HG03103 (cell line): ENCODE results near the gene EML6.
"Not testable (repeated sequence)": the region's sequence is repeated elsewhere in the genome, so short reads cannot be mapped to it uniquely, and the experiment has no call there.

ENCODE experiments used
- ATAC-seq: cut with Tn5 transposase; IDR thresholded peaks from one replicate; pipeline ENCODE4 v1.9.1; 2021; ENCODE audit warnings: low read depth; ENCODE audit not compliant: unreplicated experiment

The EML6 gene

DNA sequence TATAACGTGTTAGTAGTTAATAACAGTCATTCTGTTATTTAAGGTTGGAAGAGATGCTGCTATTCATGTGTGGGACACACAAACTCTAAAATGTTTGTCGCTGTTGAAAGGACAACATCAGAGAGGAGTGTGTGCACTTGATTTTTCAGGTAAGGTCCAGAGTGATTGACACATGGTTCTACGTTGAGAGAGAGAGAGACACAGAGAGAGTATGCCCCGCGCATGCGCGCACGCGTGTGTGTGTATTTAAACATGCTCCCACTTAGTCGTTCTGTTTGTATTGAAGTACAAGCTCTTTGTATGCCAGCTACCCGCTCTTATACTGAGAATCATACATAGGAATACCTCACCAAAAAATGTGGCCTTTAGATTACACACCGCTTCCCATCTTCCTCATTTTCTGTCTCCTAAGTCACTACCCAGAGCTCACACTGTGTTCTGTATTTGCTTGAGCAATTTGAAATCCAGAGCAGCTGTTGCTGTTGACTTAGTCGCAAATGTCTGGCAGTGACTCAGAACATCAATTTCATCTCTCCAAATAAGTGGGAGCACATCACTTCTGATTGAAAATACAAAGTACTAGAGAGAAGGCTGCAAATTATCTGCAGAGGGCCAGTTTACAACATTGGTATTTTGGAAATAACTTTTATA lies 148.1 kb downstream of the EML6 start:
- no peak for ATAC-seq

DNA sequence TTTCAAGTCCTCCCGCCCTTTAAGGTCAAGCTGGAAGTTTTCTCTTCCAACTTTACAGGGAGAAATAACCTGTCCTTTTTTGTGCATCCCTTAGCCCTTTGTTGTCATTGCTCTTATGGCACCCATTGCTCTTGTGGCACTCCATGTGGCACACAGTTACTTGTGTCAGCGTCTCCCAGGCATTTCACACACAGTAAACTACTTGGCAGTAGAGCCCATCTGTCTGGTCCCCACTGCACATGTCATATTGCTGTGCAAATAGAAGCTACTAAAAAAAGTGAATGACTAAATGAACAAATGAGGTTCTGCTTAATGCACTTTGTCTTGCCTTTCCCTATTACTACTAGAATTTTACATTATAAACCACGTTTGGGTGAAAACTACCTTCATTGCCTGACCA lies 149.3 kb downstream of the EML6 start:
- no peak for ATAC-seq

DNA sequence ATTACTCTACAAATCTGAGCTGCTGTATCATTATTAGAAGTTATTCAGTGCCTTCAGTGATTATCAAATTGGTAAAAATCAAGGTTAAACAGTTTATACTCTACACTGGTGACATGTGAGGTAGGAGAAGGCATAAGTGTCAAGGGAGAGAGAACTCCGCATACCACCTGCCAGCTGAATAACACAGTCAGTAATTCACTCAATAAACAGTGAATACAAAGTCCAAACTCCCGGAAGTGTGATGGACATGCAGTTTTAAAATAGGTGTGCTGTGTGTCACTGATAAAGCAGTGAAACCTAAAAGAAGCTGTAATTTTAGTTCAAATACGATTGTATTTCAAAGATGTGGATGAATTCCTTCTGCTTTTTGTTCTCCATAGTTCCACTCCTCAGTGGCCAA lies 149.8 kb downstream of the EML6 start:
- not testable (repeated sequence) for ATAC-seq

DNA sequence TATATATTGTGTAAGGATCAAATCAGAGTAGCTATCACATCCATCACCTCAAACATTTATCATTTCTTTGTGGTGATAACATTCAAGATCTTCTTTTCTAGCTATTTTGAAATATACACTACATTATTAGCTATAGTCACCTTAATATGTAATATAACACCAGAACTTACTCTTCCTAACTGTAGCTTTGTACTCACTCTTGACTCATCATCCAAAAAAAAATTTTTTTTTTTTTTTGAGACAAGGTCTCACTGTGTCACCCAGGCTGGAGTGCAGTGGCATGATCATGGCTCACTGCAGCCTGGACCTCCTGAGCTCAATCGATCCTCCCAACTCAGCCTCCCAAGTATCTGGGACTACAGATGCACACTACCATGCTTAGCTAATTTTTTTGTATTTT lies 153.3 kb downstream of the EML6 start:
- no peak for ATAC-seq

DNA sequence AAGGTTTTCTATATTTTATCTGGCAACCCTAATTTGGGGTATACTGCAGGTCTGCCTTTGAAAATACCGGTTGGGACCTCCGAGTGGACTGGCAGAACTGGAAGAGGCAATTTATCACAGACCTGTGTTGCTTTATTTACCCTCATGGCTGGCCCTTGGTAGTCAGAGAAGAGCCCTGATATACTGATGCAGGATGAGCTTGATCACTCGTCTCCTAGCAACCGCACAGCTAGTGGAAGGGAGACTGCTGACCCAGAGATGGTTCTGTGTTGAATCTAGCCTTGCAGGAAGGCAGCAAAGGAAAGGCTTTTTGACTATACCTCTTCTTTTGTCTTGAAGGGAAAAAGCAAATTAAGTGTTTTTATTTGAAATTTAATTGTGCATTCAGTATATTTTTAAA lies 154.7 kb downstream of the EML6 start:
- no peak for ATAC-seq

GRCh38 chr2:54879032-54879431 lies 155.6 kb downstream of the EML6 start:
- ATAC-seq, result no peak

GRCh38 chr2:54879598-54880332 lies 156.3 kb downstream of the EML6 start:
- ATAC-seq, result no peak

GRCh38 chr2:54880428-54880827 lies 157.0 kb downstream of the EML6 start:
- no peak for ATAC-seq

- ATAC-seq, result no peak
These were observed 158.3 kb downstream of the EML6 start for GRCh38 chr2:54881759-54882158.

GRCh38 chr2:54885891-54886290 lies 162.4 kb downstream of the EML6 start:
- ATAC-seq, result no peak

GRCh38 chr2:54887850-54888545 lies 164.5 kb downstream of the EML6 start:
- no peak for ATAC-seq

DNA sequence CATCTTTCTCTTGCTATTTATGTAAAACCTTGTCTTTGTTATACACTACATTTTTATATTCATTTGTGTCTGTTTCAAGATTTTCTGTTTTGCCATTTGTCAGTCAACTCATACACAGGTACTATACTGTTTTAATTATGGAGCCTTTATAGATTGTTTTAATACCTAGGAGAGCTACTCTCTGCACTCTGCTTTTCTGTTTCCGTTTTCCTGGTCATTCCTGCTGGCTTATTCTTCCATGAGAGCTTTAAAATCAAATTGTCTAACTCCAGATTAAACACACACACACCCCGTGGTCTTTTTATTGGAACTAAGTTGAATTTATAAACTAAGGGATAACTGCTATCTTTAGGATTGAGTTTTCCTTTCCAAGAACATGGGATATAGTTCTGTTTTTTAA lies 165.6 kb downstream of the EML6 start:
- ATAC-seq, result no peak

GRCh38 chr2:54891909-54892308 lies 168.4 kb downstream of the EML6 start:
- no peak for ATAC-seq

- no peak for ATAC-seq
These were observed 171.0 kb downstream of the EML6 start for GRCh38 chr2:54894467-54894866.

GRCh38 chr2:54895730-54896129 lies 172.3 kb downstream of the EML6 start:
- no peak for ATAC-seq

- no peak for ATAC-seq
These were observed 174.2 kb downstream of the EML6 start for GRCh38 chr2:54897420-54898310.

DNA sequence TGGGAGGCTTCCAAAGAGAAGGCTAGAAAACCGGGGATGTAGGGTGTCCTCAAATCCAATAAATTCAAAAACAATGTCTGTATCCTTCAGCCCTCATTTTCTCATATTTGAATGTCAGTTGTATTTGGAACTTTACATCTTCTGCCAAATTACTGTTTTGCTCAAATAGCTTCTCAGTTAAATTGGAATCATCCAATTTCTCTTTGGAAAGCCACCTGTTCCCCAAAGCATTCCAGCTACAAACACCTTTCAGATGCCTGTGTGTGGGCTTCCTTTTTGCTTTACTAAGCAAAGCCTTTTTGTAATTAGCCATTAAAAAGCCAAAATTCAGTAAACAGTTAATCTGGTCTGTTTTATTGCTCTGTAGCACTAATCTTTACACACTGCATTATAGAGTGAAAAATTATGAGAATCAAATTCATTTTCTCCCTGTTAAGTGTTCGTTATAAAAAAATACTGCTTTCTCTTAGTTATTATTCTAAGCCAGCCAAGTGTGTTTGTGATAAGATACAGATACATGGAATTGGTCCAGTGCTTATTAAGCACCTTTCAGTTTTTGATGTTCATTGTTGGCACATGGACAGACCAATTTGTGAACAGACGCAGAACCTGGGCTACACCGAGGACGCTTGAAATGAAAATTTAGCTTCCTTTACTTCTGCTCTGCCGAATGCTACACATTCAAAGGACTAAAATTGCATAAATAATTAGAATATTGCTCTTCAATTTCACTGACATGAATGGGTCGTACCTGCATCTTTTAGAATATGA lies 175.2 kb downstream of the EML6 start:
- ATAC-seq, result no peak

GRCh38 chr2:54899576-54900200 lies 176.2 kb downstream of the EML6 start:
- ATAC-seq, result no peak

DNA sequence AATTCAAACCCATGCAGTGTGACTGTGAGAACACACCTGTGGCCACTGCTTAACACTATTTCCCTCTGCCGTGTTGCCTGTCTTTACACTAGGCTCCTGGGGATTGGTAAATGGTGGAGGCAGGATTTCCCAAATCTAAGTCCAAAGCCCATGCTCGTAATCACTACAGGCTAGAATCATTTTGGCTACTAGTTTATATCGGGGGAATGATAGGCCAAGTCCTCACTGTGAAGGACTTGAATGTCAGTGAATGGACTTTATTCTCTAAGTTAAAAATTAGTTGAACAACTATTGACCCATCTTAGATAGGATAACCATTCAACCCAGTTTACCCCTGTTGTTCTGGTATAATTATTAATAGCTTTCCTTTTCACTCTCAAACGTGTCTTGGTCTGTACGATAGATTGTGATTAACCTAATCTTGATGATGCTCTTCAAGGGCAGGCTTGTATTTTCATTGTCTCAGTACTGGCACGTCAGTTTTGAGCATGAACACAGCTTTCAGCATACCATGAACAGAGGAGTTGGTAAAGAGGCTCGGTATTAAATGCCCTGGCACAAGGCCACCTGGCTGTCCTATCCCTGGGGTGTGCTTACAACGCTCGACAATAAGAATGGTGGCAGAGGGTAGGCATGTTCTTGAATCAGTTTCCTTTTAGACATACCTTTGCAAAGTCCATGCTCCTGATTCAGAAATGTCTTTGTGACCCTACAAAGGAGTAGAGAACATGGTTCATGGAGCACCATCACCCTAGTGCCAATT lies 177.9 kb downstream of the EML6 start:
- no peak for ATAC-seq
